Anterior cingulate cortex (tissue), 58 donors: ENCODE results near the gene PCNX1.
"Not testable (repeated sequence)": the region's sequence is repeated elsewhere in the genome, so short reads cannot be mapped to it uniquely, and the experiment has no call there.

Experiments
- DNase-seq, 58 donors: peaks; one replicate each; lab custom pipeline; 2025; lab: John Stamatoyannopoulos, UW

PCNX1 gene

GRCh38 chr14:71061458-71061857 is 154.2 kb downstream of the PCNX1 start:
- no peak for DNase-seq

- DNase-seq: no peak
These were observed 155.5 kb downstream of the PCNX1 start for GRCh38 chr14:71062581-71063303.

- DNase-seq: no peak
These were observed 156.1 kb downstream of the PCNX1 start for GRCh38 chr14:71063351-71063750.

GRCh38 chr14:71064747-71065146 is 157.5 kb downstream of the PCNX1 start:
- DNase-seq: not testable (repeated sequence)

GRCh38 chr14:71070169-71070568 is 162.9 kb downstream of the PCNX1 start:
- DNase-seq: no peak

GRCh38 chr14:71071042-71071441 is 163.8 kb downstream of the PCNX1 start:
- no peak for DNase-seq

- no peak for DNase-seq
These were observed 169.3 kb downstream of the PCNX1 start for GRCh38 chr14:71076462-71077092.

GRCh38 chr14:71078500-71078899 is 171.2 kb downstream of the PCNX1 start:
- no peak for DNase-seq

- peak in 4 of 58 donors; percentile 1 to 25 (median 8) for DNase-seq
These were observed 179.3 kb downstream of the PCNX1 start for GRCh38 chr14:71086567-71086966.

GRCh38 chr14:71089971-71090370 is 182.7 kb downstream of the PCNX1 start:
- no peak for DNase-seq

GRCh38 chr14:71094722-71095121 is 187.5 kb downstream of the PCNX1 start:
- DNase-seq: no peak

GRCh38 chr14:71096947-71097346 is 189.7 kb downstream of the PCNX1 start:
- DNase-seq: no peak

GRCh38 chr14:71103662-71104484 is 196.6 kb downstream of the PCNX1 start:
- DNase-seq: peak in 2 of 58 donors; percentile 35 to 41

- DNase-seq: no peak
These were observed 197.9 kb downstream of the PCNX1 start for GRCh38 chr14:71105177-71105576.

GRCh38 chr14:71107921-71108320 is 200.7 kb downstream of the PCNX1 start:
- DNase-seq: no peak

- peak in 9 of 58 donors; percentile 2 to 33 (median 6) for DNase-seq
These were observed 201.3 kb downstream of the PCNX1 start for GRCh38 chr14:71108398-71109119.

GRCh38 chr14:71113376-71113775 is 206.1 kb downstream of the PCNX1 start:
- DNase-seq: peak in 1 of 58 donors; percentile 16

- DNase-seq: no peak
These were observed 207.3 kb downstream of the PCNX1 start for GRCh38 chr14:71114565-71114964.

- no peak for DNase-seq
These were observed 208.0 kb downstream of the PCNX1 start for GRCh38 chr14:71115306-71115705.

GRCh38 chr14:71115821-71116567 is 208.7 kb downstream of the PCNX1 start:
- DNase-seq: no peak
